K562 (cell line): ENCODE measurements around the gene NEK2. TPM values are rescaled to one million over a fixed set of nuclear protein-coding genes. Genes with fewer than 3 reads are reported as not detected.

Source experiments
- DEAF1 ChIP-seq: fragments of 450-650 bp; formaldehyde crosslinking; IDR thresholded peaks from 2 replicates; pipeline ENCODE4 v1.4.0; 2020; ENCODE audit warnings: mild to moderate bottlenecking, moderate library complexity
- DIDO1 ChIP-seq: fragments of 450-650 bp; IDR thresholded peaks from 2 replicates; pipeline ENCODE4 v1.6.1; 2016; ENCODE audit warnings: low read depth, missing biosample characterization, missing genetic modification characterization
- FIP1L1 ChIP-seq: fragments of 200-400 bp; formaldehyde crosslinking; IDR thresholded peaks from 2 replicates; pipeline ENCODE4 v1.6.1; 2018; ENCODE audit warnings: mild to moderate bottlenecking, low read depth, low read length; ENCODE audit not compliant: poor library complexity, severe bottlenecking
- FOXJ2 ChIP-seq: fragments of 200-800 bp; sonication (Bioruptor generic); IDR thresholded peaks from 2 replicates; pipeline ENCODE4 v1.6.1; 2016; ENCODE audit warnings: missing genetic modification characterization, missing compliant biosample characterization
- HNRNPH1 ChIP-seq: fragments of 200-400 bp; formaldehyde crosslinking; optimal IDR thresholded peaks from 2 replicates; pipeline ENCODE3; 2017; ENCODE audit warnings: low read depth, mild to moderate bottlenecking, low read length, moderate library complexity
- KLF13 ChIP-seq: fragments of 450-650 bp; IDR thresholded peaks from 2 replicates; pipeline ENCODE4 v1.6.1; 2016; ENCODE audit warnings: missing genetic modification characterization, low read depth, mild to moderate bottlenecking, missing compliant biosample characterization, moderate library complexity, borderline replicate concordance
- LARP7 ChIP-seq: fragments of 450-650 bp; IDR thresholded peaks from 2 replicates; pipeline ENCODE4 v1.6.1; 2016
- NFIX ChIP-seq: fragments of 250-450 bp; sonication (Bioruptor Pico); IDR thresholded peaks from 2 replicates; pipeline ENCODE4 v1.4.0; 2020; ENCODE audit warnings: low read depth, mild to moderate bottlenecking, moderate library complexity
- NRF1 ChIP-seq, 2 experiments: fragments of 450-650 bp; IDR thresholded peaks in 1 of 2; conservative IDR thresholded peaks in 1 of 2; 2 replicates each; pipeline ENCODE4 v1.6.1; 2014; ENCODE audit warnings: mild to moderate bottlenecking in 2 of 2
- PYGO2 ChIP-seq: fragments of 450-650 bp; IDR thresholded peaks from 2 replicates; pipeline ENCODE4 v1.6.1; 2016; ENCODE audit warnings: mild to moderate bottlenecking, missing genetic modification characterization, moderate library complexity, missing compliant biosample characterization
- SP1 ChIP-seq: sonication (generic); formaldehyde crosslinking; IDR thresholded peaks from 2 replicates; pipeline ENCODE4 v1.8.1; 2022; ENCODE audit warnings: mild to moderate bottlenecking, missing genetic modification reagents
- TAF9B ChIP-seq: fragments of 450-650 bp; IDR thresholded peaks from 2 replicates; pipeline ENCODE4 v1.6.1; 2018; ENCODE audit warnings: mild to moderate bottlenecking; ENCODE audit not compliant: partially characterized antibody
- THRB ChIP-seq: fragments of 450-650 bp; formaldehyde crosslinking; conservative IDR thresholded peaks from 2 replicates; pipeline ENCODE4 v1.4.0; 2022; ENCODE audit warnings: mild to moderate bottlenecking, missing genetic modification characterization
- TRIM28 ChIP-seq: fragments of 450-650 bp; IDR thresholded peaks from 2 replicates; pipeline ENCODE4 v1.6.1; 2017
- ZFX ChIP-seq: sonication (generic); formaldehyde crosslinking; IDR thresholded peaks from 2 replicates; pipeline ENCODE4 v1.8.0; 2022; ENCODE audit warnings: mild to moderate bottlenecking, missing genetic modification reagents, moderate library complexity
- ZNF280A ChIP-seq: fragments of 450-650 bp; IDR thresholded peaks from 2 replicates; pipeline ENCODE4 v1.6.1; 2018; ENCODE audit warnings: mild to moderate bottlenecking, low read depth; ENCODE audit not compliant: partially characterized antibody
- ZNF551 ChIP-seq: fragments of 250-450 bp; sonication (Bioruptor Pico); IDR thresholded peaks from 2 replicates; pipeline ENCODE4 v1.5.0; 2021; ENCODE audit warnings: mild to moderate bottlenecking, moderate library complexity
- polyA plus RNA-seq, 8 experiments: library from polyadenylated mRNA; depleted of rRNA in 4 of 8; stranded (reverse) in 5 of 8; unstranded in 3 of 8; fragments of >200 nt; fragmentation: Nextera tagmentation in 2 of 8; fragmentation: Illumina TruSeq in 1 of 8; extraction: Ambion mirVana in 2 of 8; extraction: Trizol in 1 of 8; gene quantifications; 2 replicates each; pipeline versions ENCODE4 v1.2.1 to v1.2.3, GENCODE V29; 2011 to 2014; ENCODE audit warnings: inconsistent platforms in 1 of 8, missing spikeins in 1 of 8
- total RNA-seq, 7 experiments: library from RNA; depleted of rRNA in 6 of 7; stranded (reverse); fragments of >200 nt in 6 of 7; fragmentation: Illumina TruSeq in 2 of 7; extraction: Trizol in 2 of 7; gene quantifications; 2 replicates each; pipeline versions ENCODE4 v1.2.1 to v1.2.3, GENCODE V29; 2011 to 2021; ENCODE audit warnings: low replicate concordance in 1 of 7
- TF ChIP-seq, protein P1 (sequence below): sonication (generic); formaldehyde crosslinking; IDR thresholded peaks from 2 replicates; pipeline ENCODE4 v1.8.1; 2023; ENCODE audit warnings: missing genetic modification reagents, mild to moderate bottlenecking, borderline replicate concordance

Gene NEK2
- total and polyA plus RNA-seq, 9 of the 15 experiments (the other 6 are each of a cell fraction or from before 2014, with no cell fraction given), result 30.0 to 74.7 (median 66.4) TPM

DNA sequence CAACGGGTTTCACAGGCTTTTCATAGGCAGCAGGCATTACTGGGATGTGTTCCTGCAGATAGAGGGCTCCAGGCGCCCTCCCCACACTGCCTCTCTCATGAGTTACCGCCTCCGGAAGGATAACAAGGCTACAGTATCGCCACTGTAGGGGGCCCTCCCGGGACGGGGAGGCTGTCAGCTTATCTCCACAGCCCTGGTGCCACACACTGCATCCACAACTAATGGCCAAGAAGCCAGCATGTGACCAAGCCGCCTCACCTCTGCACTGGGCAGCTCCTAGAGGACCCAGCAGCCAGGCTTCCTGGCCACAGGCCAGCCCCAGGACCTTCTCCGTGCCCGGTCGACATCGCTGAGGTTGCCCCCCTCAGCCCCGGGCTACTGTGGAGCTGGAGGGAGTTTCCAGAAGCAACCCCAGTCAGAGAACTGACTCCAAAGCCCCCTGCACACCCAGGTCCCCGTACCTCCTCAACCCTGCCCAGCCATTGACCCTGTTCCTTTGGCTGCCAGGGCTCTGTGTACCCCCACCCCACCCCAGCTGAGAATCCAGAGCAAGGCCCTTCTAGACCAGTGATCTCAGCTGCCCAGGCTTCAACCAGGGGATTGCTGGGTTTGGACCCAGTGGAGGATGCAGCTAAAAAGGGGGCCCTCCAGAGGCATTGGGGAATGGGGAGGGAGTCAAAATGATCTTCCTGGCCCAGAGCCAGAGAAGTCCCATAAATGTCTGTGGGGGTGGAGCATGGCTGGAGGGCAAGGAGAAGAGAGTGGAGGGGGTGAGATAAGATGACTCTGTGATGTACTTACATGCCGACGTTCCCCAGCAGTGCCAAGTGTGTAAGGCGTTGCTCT lies 45.0 kb downstream of the NEK2 start (continued):
- TF ChIP-seq ZNF280A (no peak), DEAF1 (CRISPR knock-in tag) (peak; percentile 5; the same call in 1 of the 2 replicates), KLF13 (tag) (peak; percentile 64; the same call in 1 of the 2 replicates), PYGO2 (no peak), LARP7 (no peak), NFIX (peak; percentile 75), ZNF551 (CRISPR knock-in tag) (no peak), SP1 (peak; percentile 63; the same call in 1 of the 2 replicates), ZFX (CRISPR knock-in tag) (peak; percentile 30; the same call in 1 of the 2 replicates), NRF1 (conservative IDR thresholded peaks at IDR 0.05 in 1 of 2, IDR thresholded peaks at IDR 0.05 in 1 of 2) (peak; percentile 28 to 42; a peak in 2 of 4 replicates), THRB (no peak), HNRNPH1 (no peak), TAF9B (no peak), TRIM28 (peak; percentile 88), DIDO1 (tag) (no peak), FIP1L1 (no peak), FOXJ2 (tag) (no peak)
- TF ChIP-seq, protein P1, sequence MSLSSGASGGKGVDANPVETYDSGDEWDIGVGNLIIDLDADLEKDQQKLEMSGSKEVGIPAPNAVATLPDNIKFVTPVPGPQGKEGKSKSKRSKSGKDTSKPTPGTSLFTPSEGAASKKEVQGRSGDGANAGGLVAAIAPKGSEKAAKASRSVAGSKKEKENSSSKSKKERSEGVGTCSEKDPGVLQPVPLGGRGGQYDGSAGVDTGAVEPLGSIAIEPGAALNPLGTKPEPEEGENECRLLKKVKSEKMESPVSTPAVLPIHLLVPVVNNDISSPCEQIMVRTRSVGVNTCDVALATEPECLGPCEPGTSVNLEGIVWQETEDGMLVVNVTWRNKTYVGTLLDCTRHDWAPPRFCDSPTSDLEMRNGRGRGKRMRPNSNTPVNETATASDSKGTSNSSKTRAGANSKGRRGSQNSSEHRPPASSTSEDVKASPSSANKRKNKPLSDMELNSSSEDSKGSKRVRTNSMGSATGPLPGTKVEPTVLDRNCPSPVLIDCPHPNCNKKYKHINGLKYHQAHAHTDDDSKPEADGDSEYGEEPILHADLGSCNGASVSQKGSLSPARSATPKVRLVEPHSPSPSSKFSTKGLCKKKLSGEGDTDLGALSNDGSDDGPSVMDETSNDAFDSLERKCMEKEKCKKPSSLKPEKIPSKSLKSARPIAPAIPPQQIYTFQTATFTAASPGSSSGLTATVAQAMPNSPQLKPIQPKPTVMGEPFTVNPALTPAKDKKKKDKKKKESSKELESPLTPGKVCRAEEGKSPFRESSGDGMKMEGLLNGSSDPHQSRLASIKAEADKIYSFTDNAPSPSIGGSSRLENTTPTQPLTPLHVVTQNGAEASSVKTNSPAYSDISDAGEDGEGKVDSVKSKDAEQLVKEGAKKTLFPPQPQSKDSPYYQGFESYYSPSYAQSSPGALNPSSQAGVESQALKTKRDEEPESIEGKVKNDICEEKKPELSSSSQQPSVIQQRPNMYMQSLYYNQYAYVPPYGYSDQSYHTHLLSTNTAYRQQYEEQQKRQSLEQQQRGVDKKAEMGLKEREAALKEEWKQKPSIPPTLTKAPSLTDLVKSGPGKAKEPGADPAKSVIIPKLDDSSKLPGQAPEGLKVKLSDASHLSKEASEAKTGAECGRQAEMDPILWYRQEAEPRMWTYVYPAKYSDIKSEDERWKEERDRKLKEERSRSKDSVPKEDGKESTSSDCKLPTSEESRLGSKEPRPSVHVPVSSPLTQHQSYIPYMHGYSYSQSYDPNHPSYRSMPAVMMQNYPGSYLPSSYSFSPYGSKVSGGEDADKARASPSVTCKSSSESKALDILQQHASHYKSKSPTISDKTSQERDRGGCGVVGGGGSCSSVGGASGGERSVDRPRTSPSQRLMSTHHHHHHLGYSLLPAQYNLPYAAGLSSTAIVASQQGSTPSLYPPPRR (CRISPR knock-in tag), result no peak
